Skeletal muscle tissue (tissue), 4 donors: ENCODE data around the gene TRMT44. TPM values are rescaled to one million over a fixed set of nuclear protein-coding genes. Genes with fewer than 3 reads are reported as not detected.

Source experiments
- H3K27ac ChIP-seq: one replicate; pipeline ENCODE4 v1.7.0; 2013; ENCODE audit warnings: mild to moderate bottlenecking, low read depth, low read length, inconsistent platforms
- H3K27me3 ChIP-seq, 3 donors: one replicate each; pipeline ENCODE4 v1.7.0; 2013; ENCODE audit warnings: low read length in 3 of 3; ENCODE audit not compliant: control insufficient read depth in 3 of 3, insufficient read depth in 3 of 3
- H3K36me3 ChIP-seq, 3 donors: one replicate each; pipeline ENCODE4 v1.7.0; 2013; ENCODE audit warnings: low read length in 3 of 3; ENCODE audit not compliant: control insufficient read depth in 3 of 3, insufficient read depth in 3 of 3
- H3K4me1 ChIP-seq, 3 donors: one replicate each; pipeline ENCODE4 v1.7.0; 2013; ENCODE audit warnings: low read length in 3 of 3, mild to moderate bottlenecking in 3 of 3; ENCODE audit not compliant: control insufficient read depth in 3 of 3, insufficient read depth in 3 of 3
- H3K4me3 ChIP-seq, 3 donors: one replicate each; pipeline ENCODE4 v1.7.0; 2013; ENCODE audit warnings: low read length in 3 of 3
- H3K9ac ChIP-seq, 3 donors: one replicate each; pipeline ENCODE4 v1.7.0; 2013; ENCODE audit warnings: low read length in 3 of 3, mild to moderate bottlenecking in 3 of 3, moderate library complexity in 2 of 3, low read depth in 1 of 3
- H3K9me3 ChIP-seq, 3 donors: one replicate each; pipeline ENCODE4 v1.7.0; 2013; ENCODE audit warnings: low read length in 3 of 3; ENCODE audit not compliant: control insufficient read depth in 3 of 3
- total RNA-seq: library from RNA; depleted of rRNA; stranded (reverse); fragments of >200 nt; gene quantifications from one replicate; pipeline ENCODE4 v1.2.3, GENCODE V29; 2014
- donor health status: Osteomylitis.

TRMT44 gene
- total RNA-seq, 1 donor from 2014 or later: 11.0 TPM

DNA sequence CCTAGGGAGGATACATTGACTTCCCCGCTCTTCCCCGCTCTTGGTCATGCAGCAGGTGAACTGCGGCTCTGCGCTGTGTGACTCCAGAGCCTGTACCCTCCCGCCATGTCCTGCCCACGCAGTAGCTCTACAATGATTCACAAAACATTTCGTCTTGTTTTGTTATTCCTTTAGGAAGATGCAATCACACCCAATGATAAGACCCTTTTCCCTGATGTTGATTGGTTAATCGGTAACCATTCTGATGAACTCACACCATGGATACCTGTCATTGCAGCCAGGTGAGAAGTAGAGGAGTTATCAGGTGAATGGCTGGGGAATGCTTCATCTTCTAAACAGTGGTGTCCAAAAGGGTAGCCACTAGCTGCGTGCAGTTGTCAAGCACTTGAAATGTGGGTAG is 23.2 kb downstream of the TRMT44 start:
- Histone ChIP-seq H3K4me3 (no peak overlapping the region), H3K4me1 (no peaks in the 10 kb centered on the region), H3K36me3 (peaks cover 35 to 64% (median 46%) of the 10 kb centered on the region in 3 donors), H3K27ac (no peak overlapping the region), H3K27me3 (no peaks in the 10 kb centered on the region), H3K9me3 (no peaks in the 10 kb centered on the region), H3K9ac (no peak overlapping the region)

DNA sequence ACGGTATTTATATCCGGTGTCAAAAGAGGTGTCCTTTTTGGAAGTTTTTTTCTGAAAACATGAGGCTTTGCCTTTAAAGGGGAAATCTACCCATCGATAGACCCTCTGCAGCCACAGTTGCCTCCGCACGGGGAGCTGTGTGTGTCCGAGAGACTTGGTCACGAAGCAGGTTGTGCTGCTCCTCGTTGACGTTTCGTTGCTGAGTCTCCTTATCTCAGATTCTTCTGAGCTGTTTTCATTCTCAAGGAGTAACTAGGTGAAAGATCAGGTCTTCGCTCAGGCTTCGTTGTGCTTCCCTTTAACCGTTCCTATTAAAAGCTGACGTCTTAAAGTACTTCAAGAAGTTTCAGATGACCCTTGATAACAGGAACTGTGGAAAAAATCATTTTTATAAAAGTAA is 23.8 kb downstream of the TRMT44 start:
- Histone ChIP-seq H3K9me3 (no peaks in the 10 kb centered on the region), H3K4me1 (no peaks in the 10 kb centered on the region), H3K4me3 (no peak overlapping the region), H3K9ac (no peak overlapping the region), H3K27me3 (no peaks in the 10 kb centered on the region), H3K27ac (no peak overlapping the region), H3K36me3 (peaks cover 40 to 66% (median 46%) of the 10 kb centered on the region in 3 donors)

DNA sequence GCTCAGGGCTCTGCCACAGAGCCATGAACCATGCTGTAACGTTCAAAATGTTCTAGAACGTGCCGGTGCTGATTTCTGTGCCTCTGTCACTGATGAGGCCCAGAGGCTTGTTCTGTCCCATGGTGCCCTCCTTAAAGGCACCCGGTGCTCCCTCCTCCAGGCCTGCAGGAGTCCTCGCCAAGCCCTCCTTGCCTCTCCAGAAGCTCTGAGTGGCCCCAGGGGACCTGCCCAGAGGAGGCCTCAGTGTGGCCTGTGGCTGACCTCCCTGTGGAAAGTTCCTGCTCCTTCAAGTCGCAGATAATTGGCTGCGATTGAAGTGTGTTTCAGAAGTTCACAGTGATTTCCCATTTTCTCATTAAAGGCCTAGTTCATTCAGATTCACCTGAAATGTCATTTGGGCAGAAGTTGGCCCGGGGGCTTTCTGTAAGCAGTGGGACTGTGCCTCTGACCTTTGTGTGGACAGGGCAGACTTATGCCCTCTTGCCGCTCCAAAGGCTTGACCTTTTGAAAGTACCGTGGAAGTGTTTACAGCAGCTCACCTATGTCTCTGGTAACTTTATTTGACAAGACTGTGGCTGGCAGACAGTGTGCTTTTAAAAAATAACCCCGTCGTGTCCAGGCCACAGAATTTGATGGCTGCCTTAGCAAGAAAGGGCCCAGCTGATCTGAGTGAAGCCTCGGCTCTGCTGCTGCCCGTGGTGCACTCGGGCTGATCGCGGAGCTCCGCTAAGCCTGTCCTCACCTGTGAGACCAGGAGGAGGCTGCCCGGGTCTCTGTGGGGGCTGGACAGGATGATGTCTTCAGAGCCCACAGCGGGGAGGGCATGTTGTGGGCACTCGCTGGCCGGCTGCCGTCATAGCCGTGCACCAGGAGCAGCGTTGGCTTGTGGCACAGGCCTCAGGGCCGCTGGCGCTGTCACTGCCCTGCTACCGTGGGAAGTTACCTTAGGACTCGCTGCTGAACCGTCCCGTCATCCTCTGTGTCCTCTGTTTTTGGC is 25.3 kb downstream of the TRMT44 start:
- no peaks in the 10 kb centered on the region for H3K27me3 ChIP-seq
- H3K4me1 ChIP-seq: no peaks in the 10 kb centered on the region
- H3K4me3 ChIP-seq: no peak overlapping the region
- H3K36me3 ChIP-seq: peaks cover 40 to 70% (median 47%) of the 10 kb centered on the region in 3 donors
- no peak overlapping the region for H3K27ac ChIP-seq
- no peak overlapping the region for H3K9ac ChIP-seq
- H3K9me3 ChIP-seq: no peaks in the 10 kb centered on the region

DNA sequence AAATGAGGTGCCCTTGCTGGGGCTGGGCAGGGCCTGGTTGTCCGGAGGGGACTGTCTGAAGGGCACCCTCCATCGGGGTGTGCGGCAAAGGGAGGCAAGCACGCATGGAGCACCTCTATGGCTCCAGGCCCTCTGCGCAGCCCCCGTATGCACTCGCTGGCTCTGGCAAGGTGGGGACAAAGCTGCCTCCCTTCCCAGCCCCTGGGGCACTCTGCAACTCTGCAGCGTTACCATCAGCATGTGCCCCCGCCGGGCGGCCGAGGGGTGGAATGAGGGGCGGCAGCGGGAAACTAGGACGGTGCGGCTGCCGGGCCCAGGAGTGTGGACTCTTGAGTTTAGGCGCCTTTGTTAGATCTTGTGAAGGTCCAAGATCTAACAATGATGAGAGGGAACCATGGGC is 26.4 kb downstream of the TRMT44 start:
- no peak overlapping the region for H3K4me3 ChIP-seq
- H3K9me3 ChIP-seq: no peaks in the 10 kb centered on the region
- no peak overlapping the region for H3K9ac ChIP-seq
- no peak overlapping the region for H3K27ac ChIP-seq
- H3K36me3 ChIP-seq: peaks cover 36 to 70% (median 43%) of the 10 kb centered on the region in 3 donors
- H3K4me1 ChIP-seq: peaks cover 0 to 3% (median 1%) of the 10 kb centered on the region in 3 donors
- no peaks in the 10 kb centered on the region for H3K27me3 ChIP-seq

DNA sequence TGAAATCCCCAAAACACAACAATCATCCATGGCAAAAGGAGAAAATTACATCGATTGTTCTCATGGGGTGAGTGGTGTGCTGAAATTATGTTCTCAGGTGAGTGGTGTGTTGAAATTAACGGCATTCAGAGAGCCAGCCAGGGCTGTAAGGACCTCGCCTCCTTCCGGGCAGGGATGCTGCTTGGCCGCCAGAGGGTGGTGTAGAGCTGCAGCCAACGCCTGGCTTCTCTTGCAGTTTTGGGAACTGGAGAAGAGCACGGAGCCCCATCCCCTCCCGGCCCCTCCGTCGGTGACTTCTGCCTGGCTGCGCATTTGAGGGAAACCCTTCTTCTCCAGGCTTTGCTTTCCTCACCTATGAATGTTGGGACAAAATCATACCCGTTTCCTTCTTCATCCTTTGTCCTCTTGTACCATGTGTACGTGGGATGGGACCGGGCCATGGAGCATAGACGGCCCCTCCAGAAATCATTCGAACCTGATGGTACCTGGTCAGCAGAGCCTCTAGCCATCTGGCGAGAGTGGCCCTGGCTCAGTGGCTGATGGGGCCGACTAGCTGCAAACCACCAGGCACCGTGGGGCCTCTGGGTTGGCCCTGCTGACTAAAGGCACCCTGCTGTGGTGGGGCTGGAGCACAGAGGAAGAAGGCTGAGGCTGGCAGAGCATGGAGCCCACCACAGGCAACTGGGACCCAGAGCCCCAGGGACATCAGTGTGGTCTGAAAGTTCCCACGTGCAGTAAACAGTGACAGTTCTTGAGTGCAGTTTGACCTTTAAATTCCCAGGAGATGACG is 28.4 kb downstream of the TRMT44 start:
- H3K4me3 ChIP-seq: no peak overlapping the region
- H3K9ac ChIP-seq: no peak overlapping the region
- peaks cover 6 to 13% (median 11%) of the 10 kb centered on the region in 3 donors for H3K4me1 ChIP-seq
- H3K27me3 ChIP-seq: no peaks in the 10 kb centered on the region
- H3K36me3 ChIP-seq: peaks cover 35 to 59% (median 36%) of the 10 kb centered on the region in 3 donors
- H3K27ac ChIP-seq: no peak overlapping the region
- H3K9me3 ChIP-seq: no peaks in the 10 kb centered on the region

DNA sequence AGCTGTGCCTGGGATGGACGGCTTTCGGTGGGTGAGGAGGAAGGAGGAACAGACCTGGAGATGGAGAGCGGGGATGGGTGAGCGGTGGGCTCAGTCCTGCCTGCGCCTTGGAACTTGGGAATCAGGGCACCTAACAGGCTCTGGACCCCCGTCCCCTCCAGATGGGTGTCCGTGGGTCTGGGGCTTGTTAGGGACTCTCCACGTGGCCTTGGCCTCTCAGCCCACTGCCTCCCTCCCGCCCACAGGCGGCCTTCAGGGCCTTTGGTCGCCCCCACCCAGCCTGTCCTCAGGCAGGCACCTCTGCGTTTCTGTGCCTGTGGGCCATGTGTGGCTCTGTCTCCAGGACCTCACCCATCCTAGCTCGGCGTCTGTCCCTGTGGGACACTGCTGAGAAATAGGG is 29.0 kb downstream of the TRMT44 start:
- no peaks in the 10 kb centered on the region for H3K27me3 ChIP-seq
- H3K27ac ChIP-seq: no peak overlapping the region
- H3K4me3 ChIP-seq: no peak overlapping the region
- H3K36me3 ChIP-seq: peaks cover 34 to 54% (median 36%) of the 10 kb centered on the region in 3 donors
- peaks cover 6 to 13% (median 11%) of the 10 kb centered on the region in 3 donors for H3K4me1 ChIP-seq
- no peaks in the 10 kb centered on the region for H3K9me3 ChIP-seq
- H3K9ac ChIP-seq: no peak overlapping the region

DNA sequence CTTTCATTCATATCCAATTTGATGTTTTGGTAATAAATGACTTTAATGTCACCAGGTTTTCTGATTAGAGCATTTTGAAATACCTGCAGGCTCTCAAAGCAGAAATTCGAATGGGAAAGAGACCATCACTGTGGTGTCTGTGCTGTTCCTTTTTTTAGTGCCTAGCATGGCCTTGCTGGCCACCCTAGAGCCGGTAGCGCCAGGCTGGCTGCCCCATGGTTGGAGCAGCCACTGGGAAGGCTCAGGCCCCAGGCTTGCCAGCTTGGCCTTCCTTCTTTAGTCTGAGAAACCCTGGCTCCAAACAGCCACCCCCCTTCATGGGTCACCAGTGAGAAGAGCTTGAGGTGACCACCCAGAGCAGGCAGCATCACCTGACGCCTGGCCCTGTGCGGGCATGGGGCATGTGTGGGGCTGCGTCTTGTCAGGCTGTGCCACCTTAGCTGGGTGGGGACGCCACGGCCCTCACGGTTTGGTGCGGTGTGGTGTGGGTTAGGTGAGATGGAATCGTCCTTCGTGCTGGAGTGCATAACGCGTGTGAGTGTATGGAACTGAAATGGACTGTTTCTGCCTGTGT is 30.0 kb downstream of the TRMT44 start:
- Histone ChIP-seq H3K27ac (no peak overlapping the region), H3K4me1 (peaks cover 6 to 13% (median 11%) of the 10 kb centered on the region in 3 donors), H3K9me3 (no peaks in the 10 kb centered on the region), H3K4me3 (no peak overlapping the region), H3K36me3 (peaks cover 31 to 45% (median 32%) of the 10 kb centered on the region in 3 donors), H3K27me3 (no peaks in the 10 kb centered on the region), H3K9ac (no peak overlapping the region)

DNA sequence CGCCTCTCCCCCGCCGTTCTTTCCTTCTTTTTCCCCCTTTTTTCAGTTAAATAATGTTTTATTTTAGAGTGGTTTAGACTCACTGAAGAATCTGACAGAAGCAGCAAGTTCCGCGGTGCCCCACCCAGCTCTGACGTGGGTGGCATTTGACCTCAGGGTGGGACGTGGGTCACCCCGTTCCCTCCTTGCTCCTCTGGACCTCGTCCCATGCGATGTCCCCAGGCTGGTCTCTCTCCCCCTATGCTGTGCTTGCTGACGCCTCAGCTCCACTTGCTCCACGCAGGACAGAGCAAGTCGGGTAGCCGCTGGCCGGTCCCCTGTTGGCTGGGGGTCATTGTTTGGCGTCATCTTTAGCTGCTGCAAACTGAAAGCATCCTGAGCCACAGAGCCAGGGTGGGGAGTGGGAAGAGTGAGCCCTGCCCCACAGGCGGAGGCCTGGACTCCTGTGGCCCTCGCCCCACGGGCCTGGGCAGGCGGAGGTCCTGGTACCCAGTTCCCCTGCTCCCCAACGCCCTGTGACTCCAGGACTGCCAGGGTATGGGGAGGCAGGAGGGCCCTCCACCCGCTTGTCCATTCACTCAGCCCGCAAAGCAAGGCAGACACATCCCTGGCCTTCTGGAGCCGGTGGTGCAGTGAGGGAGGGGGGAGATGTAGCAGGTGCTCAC is 30.8 kb downstream of the TRMT44 start:
- H3K27ac ChIP-seq: no peak overlapping the region
- H3K4me3 ChIP-seq: no peak overlapping the region
- no peaks in the 10 kb centered on the region for H3K27me3 ChIP-seq
- H3K9me3 ChIP-seq: no peaks in the 10 kb centered on the region
- no peak overlapping the region for H3K9ac ChIP-seq
- H3K4me1 ChIP-seq: peaks cover 6 to 13% (median 11%) of the 10 kb centered on the region in 3 donors
- H3K36me3 ChIP-seq: peaks cover 31 to 44% (median 34%) of the 10 kb centered on the region in 3 donors

DNA sequence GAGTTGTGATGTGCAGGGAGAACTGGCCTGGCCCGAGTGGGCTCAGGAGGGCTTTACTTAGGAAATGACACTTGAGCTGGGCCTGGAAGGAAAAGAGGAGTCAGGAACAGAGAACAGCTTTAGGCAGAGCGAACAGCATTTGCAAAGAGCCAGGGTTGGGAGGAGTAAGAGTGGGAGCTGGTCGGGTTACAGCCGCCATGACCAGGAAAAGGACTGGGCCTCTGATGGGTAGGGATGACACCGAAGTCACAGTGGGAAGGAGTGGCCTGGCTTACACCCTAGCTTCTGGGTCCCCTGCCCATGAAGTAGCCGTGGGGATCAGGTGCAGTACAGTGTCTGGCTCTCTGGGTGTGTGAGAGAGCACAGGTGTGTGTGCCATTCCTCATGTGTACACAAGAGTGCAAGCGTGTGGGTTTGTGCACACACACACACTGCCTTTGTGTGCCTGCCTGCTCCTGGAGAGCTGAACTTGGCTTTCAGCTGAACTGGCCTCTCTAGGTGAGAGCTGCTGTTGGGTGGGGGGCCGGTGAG is 31.6 kb downstream of the TRMT44 start:
- H3K9me3 ChIP-seq: no peaks in the 10 kb centered on the region
- H3K9ac ChIP-seq: no peak overlapping the region
- peak overlapping the region; percentile 23 for H3K27ac ChIP-seq
- peaks cover 6 to 13% (median 11%) of the 10 kb centered on the region in 3 donors for H3K4me1 ChIP-seq
- H3K36me3 ChIP-seq: peaks cover 26 to 38% (median 34%) of the 10 kb centered on the region in 3 donors
- no peaks in the 10 kb centered on the region for H3K27me3 ChIP-seq
- H3K4me3 ChIP-seq: no peak overlapping the region
